GM21619 (cell line): ENCODE measurements around the gene GAL.

Experiments used
- ATAC-seq: cut with Tn5 transposase; IDR thresholded peaks from one replicate; pipeline ENCODE4 v1.9.1; 2021; ENCODE audit not compliant: unreplicated experiment

Gene GAL

GRCh38 chr11:68707527-68707926, 23.2 kb downstream of the GAL start:
- ATAC-seq, result no peak

DNA sequence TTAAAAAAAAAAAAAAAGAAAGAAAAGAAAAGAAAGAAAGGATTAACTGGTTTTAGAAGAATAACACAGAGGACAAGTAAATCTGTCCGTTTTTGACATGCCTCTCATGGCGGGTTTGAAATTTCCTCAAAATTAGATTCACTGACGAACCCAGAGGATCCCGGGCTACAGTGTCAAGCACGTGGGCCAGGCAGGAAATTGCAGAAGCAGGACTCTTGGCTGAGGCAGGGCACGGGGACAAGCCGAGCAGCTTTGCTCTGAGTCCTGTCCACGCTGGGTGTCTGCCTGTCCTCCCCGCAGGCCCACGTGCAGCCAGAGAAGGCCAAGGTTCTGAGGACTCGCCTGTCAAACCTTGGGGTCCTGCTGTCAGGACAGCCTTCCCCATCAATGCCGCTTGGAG, 24.7 kb downstream of the GAL start:
- ATAC-seq, result no peak

- ATAC-seq, result no peak
Measured at GRCh38 chr11:68710409-68710808, 26.1 kb downstream of the GAL start.

DNA sequence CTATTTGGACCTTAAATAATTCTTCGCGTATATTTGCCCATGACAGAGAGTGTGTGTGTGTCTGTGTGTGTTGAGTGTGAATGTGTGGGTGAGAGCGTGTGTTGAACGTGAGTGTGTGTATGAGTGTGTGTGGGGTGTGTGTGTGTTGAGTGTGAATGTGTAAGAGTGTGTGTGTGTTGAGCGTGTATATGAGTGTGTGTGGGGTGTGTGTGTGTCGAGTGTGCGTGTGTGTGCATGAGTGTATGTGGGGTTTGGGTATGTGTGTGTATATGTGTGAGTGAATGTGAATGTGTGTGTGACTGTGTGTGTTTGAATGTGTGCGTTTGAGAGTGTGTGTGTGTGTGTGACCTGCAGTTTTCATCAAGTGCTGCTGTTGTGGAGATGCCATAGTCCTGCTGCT, 26.8 kb downstream of the GAL start:
- ATAC-seq, result no peak

DNA sequence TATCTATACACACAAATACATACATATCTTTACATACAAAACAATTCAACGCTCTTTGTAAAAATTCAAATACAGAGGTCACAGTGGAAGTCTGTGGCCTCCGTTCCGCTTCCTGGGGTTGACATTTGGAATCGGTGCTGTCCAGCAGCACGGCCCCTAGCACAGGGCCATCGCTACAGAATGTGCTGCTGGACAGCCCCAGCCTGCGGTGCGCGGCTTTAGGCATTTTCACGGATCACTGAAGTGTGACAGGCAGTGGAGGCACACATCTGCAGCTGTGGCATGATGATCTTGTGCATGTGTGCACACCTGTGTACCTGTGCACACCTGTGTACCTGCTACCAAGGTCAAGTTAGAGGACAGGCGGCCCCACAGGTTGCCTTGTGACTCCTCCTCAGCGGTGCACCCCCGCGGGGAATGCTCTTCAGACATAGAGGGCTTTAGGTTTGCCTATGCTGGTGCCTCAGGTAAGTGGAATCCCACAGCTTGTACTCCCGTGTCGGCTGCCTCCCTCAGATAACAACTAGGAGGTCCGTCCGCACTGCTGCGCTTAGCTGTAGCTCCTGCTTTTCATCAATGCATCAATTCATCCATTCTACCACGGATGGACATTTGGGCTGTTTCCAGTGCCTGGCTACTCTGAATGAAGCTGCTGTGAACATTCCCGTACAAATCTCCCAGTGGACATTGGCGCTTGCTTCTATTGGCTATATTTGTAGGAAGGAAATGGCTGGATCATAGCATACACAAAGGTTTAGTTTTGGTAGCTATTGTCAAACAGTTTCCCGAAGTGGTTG, 29.9 kb downstream of the GAL start:
- no peak for ATAC-seq

GRCh38 chr11:68715456-68716122, 31.2 kb downstream of the GAL start:
- no peak for ATAC-seq

GRCh38 chr11:68721075-68721474, 36.7 kb downstream of the GAL start:
- ATAC-seq, result no peak

- no peak for ATAC-seq
Measured at GRCh38 chr11:68722143-68722542, 37.8 kb downstream of the GAL start.

DNA sequence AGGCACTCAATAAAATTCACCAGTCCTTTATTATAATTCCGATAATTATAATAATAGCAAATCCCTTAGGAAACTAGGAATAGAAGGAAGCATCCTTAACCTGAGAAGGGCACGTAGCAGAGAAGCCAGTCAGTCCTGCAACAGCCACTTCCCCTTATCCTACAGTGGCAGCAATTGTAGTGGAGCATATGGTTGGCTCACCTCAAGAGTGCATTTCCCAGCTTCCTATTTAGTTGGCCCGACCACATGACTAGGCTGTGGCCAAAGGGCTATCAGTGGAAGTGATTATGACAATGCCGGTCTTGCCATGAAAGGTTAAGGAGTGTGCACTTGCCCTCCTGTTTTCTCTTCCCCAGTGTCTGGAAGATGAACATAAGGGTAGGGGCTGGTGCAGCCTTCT, 39.9 kb downstream of the GAL start:
- ATAC-seq, result no peak

GRCh38 chr11:68727783-68728182, 43.4 kb downstream of the GAL start:
- no peak for ATAC-seq

DNA sequence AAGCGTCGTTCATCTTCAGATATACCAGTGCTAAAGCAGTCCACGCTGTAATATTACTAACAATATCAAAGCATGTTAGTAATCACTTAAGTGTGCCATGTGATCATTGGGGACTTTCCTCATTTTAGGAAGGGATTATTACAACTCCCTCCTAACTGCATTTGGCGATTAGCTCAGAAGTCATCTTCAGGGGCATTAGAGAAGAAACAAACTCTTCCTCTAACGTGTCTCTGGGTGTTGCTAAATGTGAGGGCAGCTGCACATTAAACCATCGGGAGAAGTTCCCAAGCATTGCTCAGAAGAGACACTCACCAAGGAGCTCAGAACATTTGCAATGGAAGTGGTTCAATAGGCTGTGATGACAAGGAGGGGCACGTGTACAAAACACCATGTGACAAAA, 49.8 kb downstream of the GAL start:
- no peak for ATAC-seq

DNA sequence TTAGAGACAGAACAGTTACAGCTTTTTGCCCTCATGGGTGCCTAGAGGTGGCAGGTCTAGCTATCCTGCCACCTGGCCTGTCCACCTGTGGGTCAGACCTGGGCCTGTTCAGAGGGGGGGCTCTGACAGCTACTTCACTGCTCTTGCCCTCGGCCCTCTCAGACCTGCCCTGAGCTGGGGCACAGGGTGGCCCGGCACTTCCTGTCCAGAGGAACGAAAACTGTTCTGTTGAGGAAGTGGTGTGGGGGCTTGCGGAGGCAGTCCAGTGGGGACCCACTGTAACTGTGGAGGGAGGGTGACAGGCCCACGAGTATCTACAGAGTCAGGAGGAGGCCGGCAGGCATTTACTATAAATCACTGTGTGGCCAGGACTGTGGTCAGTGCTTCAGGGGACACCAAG, 50.8 kb downstream of the GAL start:
- ATAC-seq, result no peak

GRCh38 chr11:68735646-68736045, 51.3 kb downstream of the GAL start:
- ATAC-seq, result no peak
